ENCODE data around the gene SVOPL. TPM values are rescaled to one million over a fixed set of nuclear protein-coding genes. Genes with fewer than 3 reads are reported as not detected.
"Not testable (repeated sequence)": the region's sequence is repeated elsewhere in the genome, so short reads cannot be mapped to it uniquely, and the experiment has no call there.

The SVOPL gene
- total RNA-seq, 1 donor from 2014 or later: not detected

- DNase-seq (ENCODE audit: low read depth): no peak
- no peak for TF ChIP-seq CTCF (conservative IDR thresholded peaks at IDR 0.05; ENCODE audit: low read depth, low read length)
Measured at GRCh38 chr7:138739859-138740258, 38.7 kb upstream of the SVOPL start.

GRCh38 chr7:138738551-138739335 lies 37.6 kb upstream of the SVOPL start:
- DNase-seq (ENCODE audit: low read depth): peak; percentile 52
- peak; percentile 99 for TF ChIP-seq CTCF (conservative IDR thresholded peaks at IDR 0.05; ENCODE audit: low read depth, low read length)

More at GRCh38 chr7:138739859-138740258, 38.7 kb upstream of the SVOPL start:
- no peak overlapping the region for H3K4me3 ChIP-seq (ENCODE audit: low read depth, low read length)

DNA sequence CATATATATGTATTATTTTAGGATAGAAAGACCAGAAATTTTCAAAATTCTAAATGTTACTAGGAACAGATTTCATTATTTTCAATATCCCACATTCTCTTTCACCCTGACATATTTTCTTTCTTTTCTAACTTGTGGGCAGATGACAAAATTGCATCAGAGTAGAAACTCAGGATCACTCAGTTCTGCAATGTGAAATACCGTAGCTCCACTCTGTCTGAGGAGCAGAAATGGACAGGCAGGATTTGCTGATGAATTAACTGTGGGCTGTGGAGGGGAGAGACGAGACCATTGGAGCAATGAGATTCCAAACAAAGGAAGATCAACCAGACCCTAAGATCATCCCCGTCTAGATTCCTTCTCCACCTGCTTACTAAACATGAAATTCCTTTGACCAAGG lies 37.0 kb upstream of the SVOPL start:
- DNase-seq (ENCODE audit: low read depth): no peak
- H3K4me3 ChIP-seq (ENCODE audit: low read depth, low read length): no peak overlapping the region
- TF ChIP-seq CTCF (conservative IDR thresholded peaks at IDR 0.05; ENCODE audit: low read depth, low read length): no peak

More at GRCh38 chr7:138738551-138739335, 37.6 kb upstream of the SVOPL start:
- no peak overlapping the region for H3K4me3 ChIP-seq (ENCODE audit: low read depth, low read length)

DNA sequence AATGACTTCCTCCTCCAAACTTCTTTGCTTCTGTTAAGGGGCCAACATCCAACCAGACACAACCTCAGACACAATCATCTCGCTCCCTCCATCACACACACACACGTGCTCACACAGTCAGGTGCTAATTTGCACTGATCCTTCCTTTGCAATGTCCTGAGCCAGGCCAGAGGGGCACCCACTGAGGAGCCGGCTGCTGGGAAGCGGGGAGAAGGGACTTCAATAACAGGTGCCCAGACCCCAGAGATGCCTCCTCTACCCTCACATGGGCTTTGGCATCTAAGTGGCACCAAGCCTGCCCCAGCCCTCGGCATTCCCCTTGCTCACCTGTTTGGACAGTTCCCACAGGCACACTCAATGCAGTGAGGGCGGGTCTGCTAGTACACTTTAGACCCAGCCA lies 34.2 kb upstream of the SVOPL start:
- DNase-seq (ENCODE audit: low read depth): no peak
- TF ChIP-seq CTCF (conservative IDR thresholded peaks at IDR 0.05; ENCODE audit: low read depth, low read length): no peak
- no peak overlapping the region for H3K4me3 ChIP-seq (ENCODE audit: low read depth, low read length)

GRCh38 chr7:138731733-138732132 lies 30.6 kb upstream of the SVOPL start:
- not testable (repeated sequence) for H3K4me3 ChIP-seq (ENCODE audit: low read depth, low read length); DNase-seq (ENCODE audit: low read depth)

DNA sequence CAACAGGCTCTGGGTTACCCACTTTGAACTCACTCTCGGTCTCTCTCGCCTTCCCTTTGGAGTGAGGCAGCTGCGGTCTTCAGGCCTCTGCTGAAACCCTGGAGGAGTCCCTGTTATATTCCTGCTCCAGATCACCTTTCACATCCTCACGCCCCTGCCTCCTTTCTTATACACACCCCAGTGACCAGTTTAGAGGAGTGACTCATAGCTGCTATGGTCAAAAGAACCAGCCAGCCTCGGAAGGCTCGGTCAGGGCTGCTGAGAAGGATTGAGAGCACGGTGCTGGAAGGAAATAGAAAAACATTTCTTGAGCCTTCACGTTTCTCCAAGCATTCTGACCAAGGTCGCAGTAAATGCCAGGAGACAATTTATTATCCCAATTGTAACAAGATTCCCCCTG lies 28.3 kb upstream of the SVOPL start:
- DNase-seq (ENCODE audit: low read depth): no peak
- no peak overlapping the region for H3K4me3 ChIP-seq (ENCODE audit: low read depth, low read length)
- no peak for TF ChIP-seq CTCF (conservative IDR thresholded peaks at IDR 0.05; ENCODE audit: low read depth, low read length)

DNA sequence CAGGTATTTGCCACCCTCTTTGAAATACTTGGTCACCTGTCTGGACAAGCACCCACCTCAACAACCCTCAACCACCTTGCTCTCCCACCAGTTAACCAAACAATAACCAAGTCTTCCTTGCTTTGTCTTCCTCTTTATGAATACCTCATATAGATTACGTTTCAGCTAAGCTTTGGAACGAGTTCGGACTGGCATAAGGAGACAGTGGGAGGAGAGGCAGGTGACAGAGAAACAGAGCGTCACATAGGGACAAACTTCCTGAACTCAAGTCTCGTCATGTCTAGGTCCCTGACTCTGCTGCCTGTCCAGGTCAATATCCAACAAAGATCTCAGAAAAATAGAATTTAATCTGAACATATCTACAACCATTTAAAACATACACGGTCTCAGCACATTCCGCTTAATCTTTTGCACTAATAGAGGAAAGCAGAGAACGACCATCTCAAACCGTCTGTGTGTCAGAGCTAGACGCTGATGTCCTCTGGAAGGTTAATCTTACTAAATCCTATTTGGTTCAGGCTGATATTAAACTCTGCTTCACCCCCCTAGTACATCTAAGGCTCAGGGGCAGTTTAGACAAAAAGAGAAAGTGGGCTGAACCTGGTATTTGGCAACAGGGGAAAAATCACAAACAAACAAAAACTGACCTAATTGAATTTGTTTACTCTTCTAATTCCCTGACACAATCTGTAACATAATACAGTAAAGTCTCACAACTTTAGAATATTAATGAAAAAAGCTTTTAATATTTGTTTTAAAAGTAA lies 26.4 kb upstream of the SVOPL start:
- no peak for DNase-seq (ENCODE audit: low read depth)
- no peak for TF ChIP-seq CTCF (conservative IDR thresholded peaks at IDR 0.05; ENCODE audit: low read depth, low read length)

More for the DNA sequence above, 26.4 kb upstream of the SVOPL start:
- no peak overlapping the region for H3K4me3 ChIP-seq (ENCODE audit: low read depth, low read length)
